MCF 10A (cell line): ENCODE results near the gene GHRH. TPM values are rescaled to one million over a fixed set of nuclear protein-coding genes. Genes with fewer than 3 reads are reported as not detected.
A peak's percentile ranks its signal among the peaks of the same experiment; 100 is the strongest.

Experiments used
- BruUV-seq: library from RNA; stranded (reverse); fragments of 400-500 nt; replicated peaks from 2 replicates; lab custom pipeline; 2021; lab: Mats Ljungman, UMichigan
- CTCF ChIA-PET: fragments of 300-600 bp; sonication (Branson Sonifier 250); formaldehyde crosslinking; extraction: SDS; loops from one replicate; lab custom pipeline; 2021; ENCODE audit warnings: antibody characterized with exemption, inconsistent platforms; lab: Yijun Ruan, JAX
- POLR2A ChIA-PET: fragments of 300-600, 350-650 bp; sonication (Branson Sonifier 250); formaldehyde crosslinking; extraction: SDS; loops from one replicate; lab custom pipeline; 2020; ENCODE audit warnings: antibody characterized with exemption, inconsistent platforms; lab: Yijun Ruan, JAX
- DNase-seq: peaks from one replicate; pipeline ENCODE4 v3.0.0-alpha.2; 2018; ENCODE audit not compliant: unreplicated experiment
- H3K27ac Mint-ChIP-seq: one replicate; pipeline ENCODE4 v1.8.0; 2022; ENCODE audit warnings: mild to moderate bottlenecking, low read depth, mixed read lengths; ENCODE audit not compliant: unreplicated experiment
- H3K27me3 Mint-ChIP-seq: one replicate; pipeline ENCODE4 v1.8.0; 2022; ENCODE audit warnings: mixed read lengths; ENCODE audit not compliant: insufficient read depth, unreplicated experiment
- H3K36me3 Mint-ChIP-seq: one replicate; pipeline ENCODE4 v1.8.0; 2022; ENCODE audit warnings: mild to moderate bottlenecking, moderate library complexity, mixed read lengths; ENCODE audit not compliant: insufficient read depth, unreplicated experiment
- H3K4me1 Mint-ChIP-seq: one replicate; pipeline ENCODE4 v1.8.0; 2022; ENCODE audit warnings: mixed read lengths; ENCODE audit not compliant: insufficient read depth, unreplicated experiment
- H3K4me3 Mint-ChIP-seq: one replicate; pipeline ENCODE4 v1.8.0; 2022; ENCODE audit warnings: mild to moderate bottlenecking, moderate library complexity, mixed read lengths; ENCODE audit not compliant: unreplicated experiment
- H3K9me3 Mint-ChIP-seq: one replicate; pipeline ENCODE4 v1.8.0; 2022; ENCODE audit warnings: mixed read lengths; ENCODE audit not compliant: unreplicated experiment
- CTCF ChIP-seq: fragments of 200-600 bp; IDR thresholded peaks from one replicate; pipeline ENCODE4 v1.8.0; 2022; ENCODE audit warnings: antibody characterized with exemption, mild to moderate bottlenecking; ENCODE audit not compliant: unreplicated experiment
- intact Hi-C: fragments of 100-400 bp; cut with micrococcal nuclease; formaldehyde crosslinking; loops from 2 replicates; pipeline ENCODE4 v1.14.1; 2022
- total RNA-seq: library from RNA; stranded (reverse); gene quantifications from 2 replicates; pipeline ENCODE4 v1.2.3, GENCODE V29; 2022

GHRH gene
- total RNA-seq, 1 experiment from 2014 or later, result not detected

- no peak for TF ChIP-seq CTCF
- H3K36me3 Mint-ChIP-seq, result peaks cover 22% of the 10 kb centered on the region
- no peak overlapping the region for H3K27ac Mint-ChIP-seq
- peak; percentile 81 for DNase-seq
- no TSS peak for BruUV-seq
- POLR2A ChIA-PET, result interaction anchor here (1.0 to 12.4 kb wide), 6 partner anchors 8 to 228 kb away, joined by 3 to 184 read pairs (median 5); partner anchors contain the start of genes BLCAP and MANBAL
- no peaks in the 10 kb centered on the region for H3K27me3 Mint-ChIP-seq
- H3K9me3 Mint-ChIP-seq, result peaks cover 5% of the 10 kb centered on the region
- H3K4me3 Mint-ChIP-seq, result no peak overlapping the region
- intact Hi-C loops, result no loop called here
- CTCF ChIA-PET, result interaction anchor here (0.6 to 1.2 kb wide), 5 partner anchors 11 to 681 kb away, joined by 3 to 5 read pairs (median 3); no protein-coding TSS in a partner anchor
- peaks cover 43% of the 10 kb centered on the region for H3K4me1 Mint-ChIP-seq
Observed at GRCh38 chr20:37298190-37298939, 36.8 kb upstream of the GHRH start.

- POLR2A ChIA-PET, result interaction anchor here (0.6 to 12.4 kb wide), 10 partner anchors 8 to 978 kb away, joined by 3 to 184 read pairs (median 6); partner anchors contain the start of genes BLCAP and MANBAL
- H3K27ac Mint-ChIP-seq, result no peak overlapping the region
- intact Hi-C loops, result no loop called here
- H3K36me3 Mint-ChIP-seq, result peaks cover 28% of the 10 kb centered on the region
- CTCF ChIA-PET, result interaction anchor here (0.7 to 1.7 kb wide), 5 partner anchors 11 to 237 kb away, joined by 4 to 8 read pairs (median 6); no protein-coding TSS in a partner anchor
- no TSS peak for BruUV-seq
- no peak overlapping the region for H3K4me3 Mint-ChIP-seq
- peaks cover 6% of the 10 kb centered on the region for H3K9me3 Mint-ChIP-seq
- peaks cover 50% of the 10 kb centered on the region for H3K4me1 Mint-ChIP-seq
- peak; percentile 46 for DNase-seq
- TF ChIP-seq CTCF, result no peak
- no peaks in the 10 kb centered on the region for H3K27me3 Mint-ChIP-seq
Observed at GRCh38 chr20:37297066-37297736, 35.6 kb upstream of the GHRH start.

- H3K36me3 Mint-ChIP-seq, result peaks cover 20% of the 10 kb centered on the region
- H3K4me1 Mint-ChIP-seq, result peaks cover 56% of the 10 kb centered on the region
- DNase-seq, result no peak
- H3K27me3 Mint-ChIP-seq, result no peaks in the 10 kb centered on the region
- BruUV-seq, result no TSS peak
- H3K27ac Mint-ChIP-seq, result peak overlapping the region; percentile 67
- CTCF ChIA-PET, result interaction anchor here (0.7 to 1.7 kb wide), 5 partner anchors 10 to 238 kb away, joined by 3 to 8 read pairs (median 6); no protein-coding TSS in a partner anchor
- H3K9me3 Mint-ChIP-seq, result peaks cover 6% of the 10 kb centered on the region
- H3K4me3 Mint-ChIP-seq, result no peak overlapping the region
- intact Hi-C loops, result no loop called here
- TF ChIP-seq CTCF, result no peak
- POLR2A ChIA-PET, result interaction anchor here (0.5 to 12.4 kb wide), 12 partner anchors 9 to 979 kb away, joined by 3 to 184 read pairs (median 5); partner anchors contain the start of gene BLCAP
Observed at GRCh38 chr20:37296371-37296770, 34.8 kb upstream of the GHRH start.

GRCh38 chr20:37295595-37295994 lies 34.0 kb upstream of the GHRH start:
- Mint-ChIP-seq H3K27me3 (no peaks in the 10 kb centered on the region), H3K9me3 (peaks cover 6% of the 10 kb centered on the region), H3K36me3 (peaks cover 12% of the 10 kb centered on the region), H3K27ac (peak overlapping the region; percentile 67), H3K4me1 (peaks cover 59% of the 10 kb centered on the region), H3K4me3 (peak overlapping the region; percentile 49)
- no peak for TF ChIP-seq CTCF
- DNase-seq, result peak; percentile 85
- BruUV-seq, result no TSS peak
- POLR2A ChIA-PET, result interaction anchor here (0.5 to 12.4 kb wide), 14 partner anchors 8 to 231 kb away, joined by 3 to 184 read pairs (median 4); partner anchors contain the start of genes BLCAP and SRC
- intact Hi-C loops, result loop anchor here (2.0 kb wide), 1 partner anchor 51 kb away; the partner anchor contains the start of gene SRC
- CTCF ChIA-PET, result interaction anchor here (0.5 to 1.7 kb wide), 4 partner anchors 9 to 239 kb away, joined by 3 to 7 read pairs (median 3); no protein-coding TSS in a partner anchor
